Adrenal gland (tissue), 12 donors: Measurements from ENCODE around the gene GJC2. TPM values are rescaled to one million over a fixed set of nuclear protein-coding genes. Genes with fewer than 3 reads are reported as not detected.
A peak's percentile ranks its signal among the peaks of the same experiment; 100 is the strongest.

Experiments used
- DNase-seq, 7 donors: peaks; one replicate each; pipeline ENCODE4 v3.0.0-alpha.2; 2019 to 2020
- H3K27ac ChIP-seq, 5 donors: fragments of 200-600 bp; sonication (generic) in 4 of 5; 1 replicate in 3 of 5; 2 replicates in 2 of 5; pipeline versions ENCODE4 v1.5.1 to v1.8.0; 2016 to 2020; ENCODE audit warnings: mild to moderate bottlenecking in 1 of 5
- H3K27me3 ChIP-seq: fragments of 200-600 bp; 2 replicates; pipeline ENCODE4 v1.8.0; 2021
- H3K36me3 ChIP-seq, 2 donors: fragments of 200-600 bp; replicated peaks in 1 of 2; 1 replicate in 1 of 2; 2 replicates in 1 of 2; pipeline versions ENCODE4 v1.5.1 to v1.8.0; 2018 to 2022
- H3K4me1 ChIP-seq, 2 donors: fragments of 200-600 bp; replicated peaks in 1 of 2; 1 replicate in 1 of 2; 2 replicates in 1 of 2; pipeline versions ENCODE4 v1.5.1 to v1.8.0; 2018 to 2021
- H3K4me3 ChIP-seq, 4 donors: fragments of 200-600 bp; sonication (generic) in 3 of 4; one replicate each; pipeline ENCODE4 v1.5.1; 2016 to 2018
- H3K9me3 ChIP-seq, 3 donors: fragments of 200-600 bp; sonication (generic) in 1 of 3; replicated peaks in 1 of 3; 1 replicate in 2 of 3; 2 replicates in 1 of 3; pipeline versions ENCODE4 v1.5.1 to v1.8.0; 2016 to 2021
- CTCF ChIP-seq, 6 experiments: fragments of 450-650 bp in 4 of 6; fragments of 200-600 bp in 2 of 6; sonication (generic) in 1 of 6; IDR thresholded peaks; 1 replicate in 5 of 6; 2 replicates in 1 of 6; pipeline versions ENCODE4 v1.5.1 to v1.8.0; 2016 to 2021; ENCODE audit warnings: antibody characterized with exemption in 6 of 6, mild to moderate bottlenecking in 2 of 6, moderate library complexity in 1 of 6
- POLR2A ChIP-seq, 2 donors: fragments of 450-650 bp; IDR thresholded peaks; one replicate each; pipeline ENCODE4 v1.6.1; 2017; ENCODE audit warnings: antibody characterized with exemption in 2 of 2, mild to moderate bottlenecking in 2 of 2, moderate library complexity in 1 of 2
- WGBS, 4 donors: extraction: QIAGEN DNeasy Blood & Tissue Kit in 2 of 4; methylation state at CpG; one replicate each; pipeline versions ENCODE4 v1.1.5 to v1.1.7; 2013 to 2017; 5-methylcytosine and 5-hydroxymethylcytosine counted together
- intact Hi-C, 2 donors: fragments of 100-400 bp; cut with DNase I; formaldehyde crosslinking; loops; one replicate each; pipeline versions ENCODE4 v1.14.1 to v1.15.0; 2022 to 2023
- polyA plus RNA-seq, 3 donors: library from polyadenylated mRNA; stranded (reverse); fragments of 200-250 nt in 2 of 3; fragments of 350-450 nt in 1 of 3; fragmentation: Illumina TruSeq in 1 of 3; extraction: RNeasy Lipid Tissue Mini Kit (QIAGEN cat#74804) in 1 of 3; gene quantifications; one replicate each; pipeline ENCODE4 v1.2.3, GENCODE V29; 2013 to 2014
- total RNA-seq, 9 donors: library from RNA; depleted of rRNA in 4 of 9; stranded (reverse); fragments of >200 nt in 4 of 9; fragments of 120-200 nt in 1 of 9; fragmentation: NEBNext Ultra II Directional in 1 of 9; extraction: Animal tissue kit (Norgen Biotek cat#: 25700) in 1 of 9; gene quantifications; one replicate each; pipeline versions ENCODE4 v1.1.0 to v1.2.4, GENCODE V29; 2013 to 2023
- donor health status: healthy with polysubstance abuse.
- donor health status: Bipolar disorder and iron deficiency.
- donor health status: DM: yes; HTN: yes; CAD: no.
- donor health status: DM: no; HTN: no; CAD: no.
- donor health status: DM: no; HTN: no; CAD: no.
- donor health status: DM: yes; HTN: yes; CAD: no.

Gene GJC2
- total and polyA plus RNA-seq, 12 donors: 0.05 to 4.1 (median 1.3) TPM

- peaks cover 0 to 4% of the 10 kb centered on the region in 2 donors for H3K36me3 ChIP-seq
- no peak overlapping the region for H3K4me3 ChIP-seq
- TF ChIP-seq POLR2A (IDR thresholded peaks at IDR 0.05) (no peak), CTCF (IDR thresholded peaks at IDR 0.05) (no peak)
- H3K27ac ChIP-seq: no peak overlapping the region
- H3K27me3 ChIP-seq: no peaks in the 10 kb centered on the region
- intact Hi-C loops: no loop called here
- WGBS, 4 donors: 96 to 100% (median 98%) methylated on average over 4 of the region's 4 CpGs
- DNase-seq: no peak
- H3K9me3 ChIP-seq: no peaks in the 10 kb centered on the region
- H3K4me1 ChIP-seq: no peaks in the 10 kb centered on the region
These were observed 26.3 kb downstream of the GJC2 start for GRCh38 chr1:228176024-228176395.

GRCh38 chr1:228176461-228177182, 26.9 kb downstream of the GJC2 start:
- TF ChIP-seq CTCF (IDR thresholded peaks at IDR 0.05) (no peak), POLR2A (IDR thresholded peaks at IDR 0.05) (no peak)
- intact Hi-C loops: no loop called here
- no peaks in the 10 kb centered on the region for H3K9me3 ChIP-seq
- 87 to 95% (median 93%) methylated on average over 14 to 19 of the region's 19 CpGs for WGBS, 4 donors
- no peak overlapping the region for H3K27ac ChIP-seq
- no peaks in the 10 kb centered on the region for H3K27me3 ChIP-seq
- DNase-seq: peak in 1 of 7 donors; percentile 10
- H3K4me1 ChIP-seq: no peaks in the 10 kb centered on the region
- no peak overlapping the region for H3K4me3 ChIP-seq
- H3K36me3 ChIP-seq: peaks cover 0 to 4% of the 10 kb centered on the region in 2 donors

GRCh38 chr1:228177183-228177475, 27.4 kb downstream of the GJC2 start:
- Histone ChIP-seq H3K27ac (no peak overlapping the region), H3K4me3 (no peak overlapping the region), H3K9me3 (no peaks in the 10 kb centered on the region), H3K27me3 (no peaks in the 10 kb centered on the region), H3K4me1 (no peaks in the 10 kb centered on the region), H3K36me3 (peaks cover 0 to 4% of the 10 kb centered on the region in 2 donors)
- WGBS, 4 donors: 87 to 96% (median 91%) methylated on average over 4 to 5 of the region's 5 CpGs
- TF ChIP-seq CTCF (IDR thresholded peaks at IDR 0.05): no peak
- no peak for TF ChIP-seq POLR2A (IDR thresholded peaks at IDR 0.05)
- intact Hi-C loops: no loop called here
- peak in 1 of 7 donors; percentile 9 for DNase-seq

GRCh38 chr1:228177721-228178710, 28.3 kb downstream of the GJC2 start:
- TF ChIP-seq CTCF (IDR thresholded peaks at IDR 0.05) (no peak), POLR2A (IDR thresholded peaks at IDR 0.05) (no peak)
- Histone ChIP-seq H3K4me1 (no peaks in the 10 kb centered on the region), H3K9me3 (no peaks in the 10 kb centered on the region), H3K36me3 (peaks cover 0 to 4% of the 10 kb centered on the region in 2 donors), H3K27me3 (no peaks in the 10 kb centered on the region), H3K4me3 (no peak overlapping the region), H3K27ac (no peak overlapping the region)
- 90 to 91% (median 90%) methylated on average over 12 of the region's 12 CpGs for WGBS, 4 donors
- intact Hi-C loops: loop anchor here in 1 of 2 donors (2.0 kb wide), 1 partner anchor 33 kb away; no protein-coding TSS in a partner anchor
- DNase-seq: no peak
